C4-2B (cell line): ENCODE measurements around the gene TOMM70.

Experiments
- CTCF ChIP-seq: fragments of 450-650 bp; conservative IDR thresholded peaks from 2 replicates; pipeline ENCODE4 v1.5.1; 2017; ENCODE audit warnings: mild to moderate bottlenecking
- ZFX ChIP-seq: fragments of 450-650 bp; IDR thresholded peaks from 2 replicates; pipeline ENCODE4 v1.6.1; 2017

GRCh38 chr3:100384733-100385525, 16.0 kb downstream of the TOMM70 start:
- TF ChIP-seq CTCF: no peak
- no peak for TF ChIP-seq ZFX
